Left colon (tissue), 2 donors: Measurements from ENCODE around the gene TRAIP. TPM values are rescaled to one million over a fixed set of nuclear protein-coding genes. Genes with fewer than 3 reads are reported as not detected.
A peak's percentile ranks its signal among the peaks of the same experiment; 100 is the strongest.
"Not testable (repeated sequence)": the region's sequence is repeated elsewhere in the genome, so short reads cannot be mapped to it uniquely, and the experiment has no call there.

ENCODE experiments used
- ATAC-seq: fragments of 200-7000 bp; cut with Tn5 transposase; one replicate; pipeline ENCODE4 v1.9.1; 2020; ENCODE audit warnings: mild to moderate bottlenecking, moderate library complexity
- DNase-seq, 2 donors: peaks; one replicate each; pipeline ENCODE4 v3.0.0-alpha.2; 2020
- intact Hi-C, 2 donors: fragments of 100-400 bp; cut with DNase I in 1 of 2; cut with micrococcal nuclease in 1 of 2; formaldehyde crosslinking; loops; one replicate each; pipeline versions ENCODE4 v1.11.2 to v1.14.0; 2022; cut with DNase I, micrococcal nuclease
- total RNA-seq, 2 donors: library from RNA; stranded (reverse); fragmentation: NEBNext Ultra II Directional; extraction: Animal tissue kit (Norgen Biotek cat#: 25700); gene quantifications; one replicate each; pipeline ENCODE4 v1.2.1, GENCODE V29; 2021
- donor health status: DM: no; HTN: no; CAD: no.
- donor health status: DM: yes; HTN: yes; CAD: no.

TRAIP gene
- total RNA-seq, 2 donors from 2014 or later = 3.2 to 5.3 TPM

DNA sequence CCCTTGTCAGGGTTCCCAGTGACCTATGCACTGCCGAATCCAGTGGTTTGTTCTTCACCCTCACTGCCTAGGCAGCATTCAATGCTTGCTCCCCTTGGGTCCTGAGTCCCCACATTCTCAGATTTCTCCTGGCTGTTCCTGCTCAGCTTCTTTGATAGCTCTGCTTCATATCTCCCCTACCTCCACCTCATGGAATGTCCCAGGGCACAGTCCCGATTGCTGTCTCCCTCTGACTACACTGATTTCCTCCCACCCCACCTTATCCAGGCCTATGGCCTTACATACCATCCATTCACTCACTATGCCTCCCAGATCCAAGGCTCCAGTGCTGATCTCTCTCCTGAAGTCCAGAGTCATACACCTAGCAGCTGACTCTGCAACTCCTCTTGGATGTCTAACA, 55.2 kb downstream of the TRAIP start:
- ATAC-seq (no peak), DNase-seq (no peak)
- intact Hi-C loops = loop anchor here in 1 of 2 donors (5.0 to 10.0 kb wide), 2 partner anchors 41 to 104 kb away; partner anchors contain the start of gene MST1R

DNA sequence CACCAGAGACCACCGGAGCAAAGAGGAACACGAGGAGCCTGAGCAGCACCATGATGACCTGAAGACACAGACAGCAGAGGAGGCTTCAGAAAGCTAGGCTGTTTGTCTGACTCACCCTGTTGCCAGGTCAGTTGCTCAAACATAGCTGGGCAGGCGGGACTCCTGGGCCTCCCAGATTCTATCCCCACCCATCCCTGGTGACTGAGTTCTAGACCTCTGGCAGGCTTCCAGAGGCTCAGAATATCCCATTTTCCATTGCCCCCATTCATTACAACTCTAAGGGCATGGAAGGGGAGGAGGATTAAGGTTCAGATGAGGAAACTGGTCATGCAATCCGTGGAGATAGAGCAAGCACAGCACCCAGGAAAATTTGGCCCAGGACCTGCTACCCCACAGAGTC, 56.6 kb downstream of the TRAIP start, which contains the start of gene CDHR4:
Gene CDHR4, minus strand, starts transcription at position 113 of the 400 bp plus-strand sequence. Its CDS starts 61 bp downstream, at position 52.
- ATAC-seq (no peak), DNase-seq (no peak)
- intact Hi-C loops = loop anchor here in 1 of 2 donors (5.0 to 10.0 kb wide), 2 partner anchors 43 to 105 kb away; partner anchors contain the start of gene MST1R

DNA sequence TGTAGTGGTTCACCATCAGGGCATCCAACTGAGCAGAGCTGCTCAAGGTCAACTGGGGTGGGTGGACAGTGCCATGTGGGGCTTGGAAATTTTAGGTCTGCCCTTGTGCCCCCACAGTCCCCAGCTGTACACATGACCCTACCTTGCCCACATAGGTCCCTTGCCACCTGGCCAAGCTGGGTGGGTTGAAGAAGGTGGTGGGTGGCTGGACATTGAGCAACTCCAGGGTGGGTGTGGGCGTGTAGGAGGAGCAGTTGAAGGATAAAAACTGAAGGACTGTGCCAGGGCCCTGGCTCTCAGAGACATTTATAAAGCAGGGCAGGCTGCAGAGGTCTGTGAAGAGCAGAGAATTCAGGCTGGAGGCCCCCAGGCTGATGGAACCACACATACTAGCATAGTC, 57.3 kb downstream of the TRAIP start:
- no peak for ATAC-seq
- DNase-seq = no peak
- intact Hi-C loops = no loop called here

GRCh38 chr3:49794926-49795905, 61.1 kb downstream of the TRAIP start:
- no peak for ATAC-seq
- no peak for DNase-seq
- intact Hi-C loops = no loop called here

GRCh38 chr3:49794431-49794830, 61.9 kb downstream of the TRAIP start:
- intact Hi-C loops = no loop called here
- DNase-seq (no peak), ATAC-seq (no peak)

DNA sequence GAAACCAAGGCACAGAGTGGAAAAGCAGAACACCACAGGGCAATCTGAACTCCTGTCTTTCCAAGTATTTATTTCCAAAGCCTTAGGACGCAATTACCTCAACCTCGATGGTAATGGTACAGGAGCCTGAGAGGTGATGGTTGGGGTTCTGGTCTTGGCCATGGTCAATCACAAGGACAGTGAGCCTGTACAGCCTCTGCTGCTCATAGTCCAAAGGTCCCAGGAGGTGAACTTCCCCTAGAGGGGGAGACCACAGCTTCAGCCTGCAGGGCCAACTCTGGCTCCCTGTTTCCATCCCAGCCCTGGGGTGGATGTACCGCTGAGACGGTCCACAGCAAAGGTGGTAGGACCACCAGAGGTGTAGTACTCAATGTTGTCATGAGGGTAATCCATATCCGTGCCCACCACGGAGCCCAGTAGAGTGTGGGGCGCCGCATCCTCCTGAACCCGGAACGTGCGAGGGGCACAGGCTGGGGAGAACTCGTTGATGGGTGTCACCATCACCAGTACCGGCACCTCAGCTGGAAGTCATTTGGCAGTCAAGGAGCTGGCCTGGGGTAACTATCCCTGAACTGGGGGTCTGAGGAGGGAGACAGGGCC, 62.8 kb downstream of the TRAIP start:
- intact Hi-C loops = no loop called here
- DNase-seq (no peak), ATAC-seq (no peak)

GRCh38 chr3:49792371-49793150, 63.8 kb downstream of the TRAIP start:
- DNase-seq (no peak), ATAC-seq (no peak)
- intact Hi-C loops = no loop called here

DNA sequence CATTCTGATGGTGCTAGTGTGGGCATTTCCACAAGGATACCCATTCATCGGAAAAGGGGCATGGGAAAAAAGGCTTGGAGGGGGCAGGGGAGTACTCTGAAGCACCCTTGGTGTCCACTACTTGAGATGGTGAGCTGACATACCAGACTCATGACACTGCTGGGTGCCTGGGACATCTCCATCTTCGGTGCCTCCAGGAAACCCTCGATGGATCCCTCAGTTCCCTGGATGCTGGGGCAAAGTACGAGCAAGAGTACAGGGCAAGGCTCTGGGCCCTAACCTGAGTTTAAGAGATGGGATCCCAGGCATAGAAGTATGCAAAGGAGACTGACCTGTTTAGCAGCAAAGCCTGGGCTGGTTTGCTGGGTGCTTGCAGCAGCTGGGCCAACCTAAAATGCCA, 64.8 kb downstream of the TRAIP start:
- intact Hi-C loops = no loop called here
- no peak for ATAC-seq
- no peak for DNase-seq

- DNase-seq = no peak
- no peak for ATAC-seq
- intact Hi-C loops = no loop called here
Observed at GRCh38 chr3:49790626-49791411, 65.5 kb downstream of the TRAIP start.

GRCh38 chr3:49788056-49788455, 68.3 kb downstream of the TRAIP start:
- DNase-seq = no peak
- no peak for ATAC-seq
- intact Hi-C loops = no loop called here

DNA sequence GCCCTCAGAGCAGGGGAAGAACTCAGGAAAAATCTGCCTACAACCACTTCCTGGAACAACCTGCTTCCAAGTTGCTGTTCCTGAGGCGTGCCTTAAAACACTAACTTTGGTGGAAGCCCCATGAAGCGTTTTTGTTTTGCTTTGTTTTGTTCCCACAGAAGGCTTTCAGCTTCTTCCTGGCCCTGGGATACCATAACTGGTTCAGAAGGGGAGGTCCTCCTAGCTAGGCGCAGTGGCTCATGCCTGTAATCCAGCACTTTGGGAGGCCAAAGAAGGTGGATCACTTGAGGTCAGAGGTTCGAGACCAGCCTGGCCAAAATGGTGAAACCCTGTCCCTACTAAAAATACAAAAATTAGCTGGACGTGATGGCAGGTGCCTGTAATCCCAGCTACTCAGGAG, 68.8 kb downstream of the TRAIP start:
- intact Hi-C loops = no loop called here
- DNase-seq = no peak
- ATAC-seq = no peak

DNA sequence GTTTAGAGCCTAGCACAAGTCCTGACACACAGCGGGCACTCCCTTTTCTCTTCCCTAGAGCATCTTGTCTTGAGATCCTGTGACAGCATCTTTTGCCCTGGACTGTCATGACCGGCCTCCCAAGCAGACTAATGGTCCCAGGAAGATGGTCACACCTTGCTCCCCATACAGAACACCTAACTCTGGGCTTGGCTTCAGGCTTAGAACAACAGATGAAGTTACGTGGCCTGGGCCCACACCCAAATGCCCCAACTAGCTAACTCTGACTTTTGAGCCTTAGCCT, 69.2 kb downstream of the TRAIP start:
- ATAC-seq (no peak), DNase-seq (no peak)
- intact Hi-C loops = no loop called here

DNA sequence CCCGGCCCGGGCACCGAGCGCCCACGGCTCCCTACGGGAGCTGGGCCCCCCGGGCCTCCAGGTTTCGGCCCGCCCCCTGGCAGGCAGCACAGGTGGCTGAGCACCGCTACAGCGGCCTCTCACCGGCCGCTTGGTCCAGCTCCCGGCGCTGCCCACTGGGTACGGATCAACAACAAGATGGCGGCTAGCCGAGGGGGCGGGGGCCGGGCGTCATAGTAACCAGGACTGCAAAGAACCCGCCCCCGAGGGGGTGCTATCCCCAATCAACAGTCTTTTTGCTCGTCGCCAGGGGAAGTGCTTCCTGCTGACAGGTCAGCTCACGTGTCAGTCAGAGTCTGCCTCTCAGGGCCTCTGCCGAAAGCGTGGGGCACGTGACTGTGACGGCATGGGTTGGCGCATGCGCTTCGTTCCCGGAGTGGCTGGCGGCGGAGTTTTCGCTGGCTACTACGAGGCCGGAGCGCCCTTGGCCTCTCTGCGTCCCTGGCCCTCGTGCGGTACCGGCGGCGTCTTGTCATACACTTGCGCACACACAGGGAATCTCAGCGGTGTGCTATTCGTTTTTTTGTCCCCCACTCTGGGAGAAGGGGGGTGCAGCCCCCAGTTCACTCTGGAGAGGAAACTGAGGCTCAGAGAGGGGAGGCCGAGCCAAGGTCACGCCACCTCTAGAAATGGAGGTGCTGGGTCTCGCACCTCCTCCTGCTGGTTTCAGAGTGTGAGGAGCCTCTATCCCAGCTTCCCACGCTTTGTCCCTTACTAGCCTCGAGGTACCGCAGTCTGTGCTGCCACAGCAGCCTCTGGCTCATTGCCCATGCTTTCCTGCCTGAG, 69.8 kb downstream of the TRAIP start, which contains the start of gene IP6K1:
Gene IP6K1, minus strand, starts transcription at position 186 of the 825 bp plus-strand sequence. CDS start 38,502 bp downstream, outside the sequence.
- intact Hi-C loops = no loop called here
- peak; percentile 100 for DNase-seq
- peak; percentile 98 for ATAC-seq

DNA sequence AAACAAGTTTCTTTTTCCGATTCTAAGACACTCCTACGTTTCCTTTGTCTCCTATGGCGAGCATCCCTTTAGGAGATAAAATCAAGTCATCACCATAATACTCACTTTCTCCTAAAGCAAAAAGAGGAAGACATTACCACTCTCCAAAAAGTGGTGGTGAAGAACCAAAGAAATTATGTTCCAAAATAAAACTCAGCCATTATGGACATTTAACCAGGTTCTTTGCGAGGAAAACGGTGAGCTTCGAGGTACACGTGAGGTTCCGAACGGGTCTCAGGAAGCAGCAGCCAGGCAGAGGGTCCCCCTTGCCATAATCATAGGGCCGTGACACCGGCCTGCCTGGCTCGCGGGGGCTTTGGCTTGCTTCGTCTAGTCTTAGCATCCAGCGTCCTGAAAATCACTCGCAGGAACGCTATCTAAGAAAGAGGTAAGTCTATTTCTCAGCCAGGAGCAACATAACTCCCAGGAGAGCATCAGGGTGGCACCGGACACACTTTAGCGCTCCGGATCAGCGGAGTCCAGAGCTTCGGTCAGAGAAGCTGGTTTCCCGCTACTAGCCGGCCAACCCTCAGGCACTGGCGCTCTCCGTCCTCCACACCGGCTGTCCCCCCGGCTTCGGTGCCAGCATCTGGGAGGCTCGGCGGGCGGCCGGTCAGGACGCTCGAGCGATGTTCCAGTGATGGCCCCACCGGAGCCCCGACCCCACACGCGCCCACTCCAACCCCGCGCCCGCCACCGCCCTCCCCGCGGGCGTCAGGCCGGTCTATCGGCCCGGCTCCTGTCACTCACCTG, 70.6 kb downstream of the TRAIP start:
- DNase-seq (peak in 1 of 2 donors; percentile 55), ATAC-seq (peak; percentile 60)
- intact Hi-C loops = no loop called here

GRCh38 chr3:49782277-49782676, 74.1 kb downstream of the TRAIP start:
- DNase-seq, ATAC-seq, intact Hi-C loops: not testable (repeated sequence)

DNA sequence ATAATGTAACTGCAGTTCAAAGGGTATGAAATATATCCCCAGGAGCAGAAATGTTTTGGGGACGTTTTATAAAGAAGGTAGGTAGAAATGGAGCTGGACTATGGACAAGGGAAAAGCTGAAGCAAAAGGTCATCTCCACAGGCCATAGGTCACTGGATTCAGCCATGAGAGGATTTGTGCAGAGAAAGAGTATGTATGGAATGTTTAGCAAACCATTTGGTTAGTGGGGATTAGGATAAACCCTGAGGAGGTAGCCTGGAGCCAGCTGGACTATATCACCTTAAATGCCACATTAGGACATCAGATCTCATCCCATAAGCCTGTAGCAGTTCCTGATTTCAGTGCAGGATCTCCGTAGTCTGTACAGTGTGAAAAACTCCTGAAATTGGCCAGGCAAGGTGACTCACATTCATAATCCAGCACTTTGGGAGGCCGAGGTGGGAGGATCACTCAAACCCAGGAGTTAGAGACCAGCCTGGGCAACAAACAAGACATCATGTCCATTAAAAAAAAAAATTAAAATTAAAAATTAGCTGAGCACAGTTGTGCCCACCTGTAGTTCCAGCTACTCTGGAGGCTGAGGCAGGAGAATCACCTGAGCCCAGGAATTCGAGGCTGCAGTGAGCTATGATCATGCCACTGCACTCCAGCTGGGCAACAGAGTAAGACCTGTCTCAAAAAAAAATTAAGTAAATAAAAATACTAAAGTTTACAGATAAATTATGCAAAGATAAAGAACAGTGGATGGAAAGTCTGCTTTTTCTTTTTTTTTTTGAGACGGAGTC, 74.8 kb downstream of the TRAIP start:
- DNase-seq = no peak

More for the DNA sequence above, 74.8 kb downstream of the TRAIP start:
- intact Hi-C loops = no loop called here
- ATAC-seq = no peak
